Muscle layer of duodenum (tissue), 2 donors: Measurements from ENCODE around the gene FUNDC1.
A peak's percentile ranks its signal among the peaks of the same experiment; 100 is the strongest.
"Not testable (repeated sequence)": the region's sequence is repeated elsewhere in the genome, so short reads cannot be mapped to it uniquely, and the experiment has no call there.

Source experiments
- H3K27ac ChIP-seq: one replicate; pipeline ENCODE4 v1.7.0; 2013; ENCODE audit warnings: mild to moderate bottlenecking, low read length
- H3K27me3 ChIP-seq: one replicate; pipeline ENCODE4 v1.7.0; 2013; ENCODE audit warnings: low read depth, mild to moderate bottlenecking, control low read depth, low read length
- H3K36me3 ChIP-seq, 2 donors: one replicate each; pipeline ENCODE4 v1.7.0; 2013; ENCODE audit warnings: low read length in 2 of 2, control low read depth in 1 of 2, mild to moderate bottlenecking in 1 of 2; ENCODE audit not compliant: insufficient read depth in 2 of 2, control insufficient read depth in 1 of 2
- H3K4me1 ChIP-seq, 2 donors: one replicate each; pipeline ENCODE4 v1.7.0; 2013; ENCODE audit warnings: low read length in 2 of 2, mild to moderate bottlenecking in 2 of 2, control low read depth in 1 of 2, moderate library complexity in 1 of 2; ENCODE audit not compliant: insufficient read depth in 2 of 2, control insufficient read depth in 1 of 2
- H3K4me3 ChIP-seq, 2 donors: one replicate each; pipeline ENCODE4 v1.7.0; 2013; ENCODE audit warnings: low read length in 2 of 2, low read depth in 1 of 2, mild to moderate bottlenecking in 1 of 2
- H3K9me3 ChIP-seq, 2 donors: one replicate each; pipeline ENCODE4 v1.7.0; 2013; ENCODE audit warnings: low read length in 2 of 2, control low read depth in 1 of 2, mild to moderate bottlenecking in 1 of 2; ENCODE audit not compliant: control insufficient read depth in 1 of 2
- donor health status: healthy.

Gene FUNDC1

DNA sequence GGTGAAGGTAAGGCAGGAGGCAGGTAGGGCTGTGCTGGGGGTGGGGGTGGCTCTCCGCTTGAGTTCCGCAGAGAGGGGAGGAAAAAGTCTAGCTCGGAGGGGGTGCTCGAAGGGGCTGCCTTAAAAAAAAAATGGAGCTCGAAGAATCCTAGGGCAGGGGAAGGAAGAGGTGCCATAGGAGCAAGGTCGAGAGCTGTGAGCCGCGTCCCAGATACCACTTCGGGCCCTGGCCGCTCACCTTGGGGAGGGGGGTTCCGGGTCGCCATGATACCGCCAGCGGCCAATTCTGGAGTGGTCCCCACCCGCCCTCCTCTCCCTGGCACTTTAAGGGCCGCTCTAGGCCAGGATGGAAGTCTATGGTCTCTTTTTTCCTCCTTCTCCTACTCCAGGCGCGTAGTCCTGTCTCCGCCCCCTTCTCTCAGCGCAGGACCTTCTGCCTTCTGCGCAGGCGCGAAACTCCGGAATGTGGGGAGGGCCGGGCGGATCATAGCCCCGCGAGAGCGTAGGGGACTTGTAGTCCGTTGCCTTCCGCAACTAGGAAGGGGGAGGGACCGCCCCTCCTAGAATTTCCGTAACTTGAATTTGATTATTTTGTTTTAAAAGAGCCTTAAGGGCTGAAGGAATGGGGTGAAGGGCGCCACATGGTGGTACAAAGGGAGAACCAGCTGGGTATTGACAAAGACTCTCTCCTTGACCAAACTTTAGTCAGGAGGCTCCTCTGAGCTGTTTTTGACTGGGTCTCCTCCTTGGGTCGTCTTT lies at the start of gene FUNDC1:
Gene FUNDC1 (minus strand): TSS at position 293 of the 759 bp plus-strand sequence. CDS start 27 bp downstream, at position 266.
- Histone ChIP-seq H3K36me3 (no peaks in the 10 kb centered on the region), H3K9me3 (no peaks in the 10 kb centered on the region), H3K4me3 (peak within 1 kb of the TSS; percentile 64 to 79), H3K27me3 (no peaks in the 10 kb centered on the region), H3K27ac (peak within 1 kb of the TSS; percentile 67), H3K4me1 (peaks cover 0 to 10% of the 10 kb centered on the region in 2 donors)

- H3K9me3 ChIP-seq = no peaks in the 10 kb centered on the region
- no peaks in the 10 kb centered on the region for H3K36me3 ChIP-seq
Observed at GRCh38 chrX:44585866-44586265, 43.2 kb upstream of the FUNDC1 start.

GRCh38 chrX:44580466-44580865 lies 37.8 kb upstream of the FUNDC1 start:
- no peaks in the 10 kb centered on the region for H3K27me3 ChIP-seq
- no peaks in the 10 kb centered on the region for H3K9me3 ChIP-seq
- H3K27ac ChIP-seq = no peak overlapping the region
- H3K4me1 ChIP-seq = no peaks in the 10 kb centered on the region
- H3K36me3 ChIP-seq = no peaks in the 10 kb centered on the region
- no peak overlapping the region for H3K4me3 ChIP-seq

More at GRCh38 chrX:44585866-44586265, 43.2 kb upstream of the FUNDC1 start:
- Histone ChIP-seq H3K27ac (no peak overlapping the region), H3K4me1 (no peaks in the 10 kb centered on the region), H3K27me3 (no peaks in the 10 kb centered on the region), H3K4me3 (no peak overlapping the region)

- no peaks in the 10 kb centered on the region for H3K27me3 ChIP-seq
- H3K4me1 ChIP-seq = no peaks in the 10 kb centered on the region
- H3K27ac ChIP-seq = no peak overlapping the region
- no peak overlapping the region for H3K4me3 ChIP-seq
- peaks cover 0 to 8% of the 10 kb centered on the region in 2 donors for H3K9me3 ChIP-seq
- no peaks in the 10 kb centered on the region for H3K36me3 ChIP-seq
Observed at GRCh38 chrX:44572340-44572938, 29.8 kb upstream of the FUNDC1 start.

- Histone ChIP-seq H3K27me3 (no peaks in the 10 kb centered on the region), H3K9me3 (peaks cover 0 to 8% of the 10 kb centered on the region in 2 donors), H3K36me3 (no peaks in the 10 kb centered on the region), H3K4me1 (no peaks in the 10 kb centered on the region), H3K27ac (no peak overlapping the region), H3K4me3 (no peak overlapping the region)
Observed at GRCh38 chrX:44570522-44570921, 27.9 kb upstream of the FUNDC1 start.

- H3K9me3 ChIP-seq = peaks cover 0 to 8% of the 10 kb centered on the region in 2 donors
- no peaks in the 10 kb centered on the region for H3K36me3 ChIP-seq
- no peaks in the 10 kb centered on the region for H3K4me1 ChIP-seq
- no peak overlapping the region for H3K4me3 ChIP-seq
- no peak overlapping the region for H3K27ac ChIP-seq
- H3K27me3 ChIP-seq = no peaks in the 10 kb centered on the region
Observed at GRCh38 chrX:44569122-44569521, 26.5 kb upstream of the FUNDC1 start.

GRCh38 chrX:44568196-44568595 lies 25.5 kb upstream of the FUNDC1 start:
- Histone ChIP-seq H3K27ac (no peak overlapping the region), H3K4me1 (no peaks in the 10 kb centered on the region), H3K4me3 (no peak overlapping the region), H3K36me3 (no peaks in the 10 kb centered on the region), H3K9me3 (peaks cover 0 to 8% of the 10 kb centered on the region in 2 donors), H3K27me3 (no peaks in the 10 kb centered on the region)

GRCh38 chrX:44561896-44562295 lies 19.2 kb upstream of the FUNDC1 start:
- not testable (repeated sequence) for H3K27ac ChIP-seq, H3K9me3 ChIP-seq, H3K4me3 ChIP-seq, H3K36me3 ChIP-seq, H3K27me3 ChIP-seq, H3K4me1 ChIP-seq

DNA sequence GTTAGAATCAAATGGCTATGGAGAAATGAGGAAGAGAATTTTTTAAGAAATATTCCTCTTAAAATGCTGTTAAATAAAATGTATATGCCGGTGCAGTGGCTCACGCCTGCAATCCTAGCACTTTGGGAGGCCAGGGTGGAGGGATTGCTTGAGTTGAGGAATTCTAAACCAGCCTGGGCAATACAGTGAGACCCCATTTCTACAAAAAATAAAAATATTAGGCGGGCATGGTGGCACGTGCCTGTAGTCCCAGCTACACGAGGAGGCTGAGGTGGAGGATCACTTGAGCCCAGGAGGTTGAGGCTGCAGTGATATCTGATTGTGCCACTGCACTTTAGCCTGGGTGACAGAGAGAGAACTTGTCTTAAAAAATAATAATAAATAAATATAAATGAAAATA lies 7.9 kb upstream of the FUNDC1 start:
- Histone ChIP-seq H3K4me3 (no peak overlapping the region), H3K9me3 (no peaks in the 10 kb centered on the region), H3K36me3 (no peaks in the 10 kb centered on the region), H3K27ac (no peak overlapping the region), H3K27me3 (no peaks in the 10 kb centered on the region), H3K4me1 (no peaks in the 10 kb centered on the region)

DNA sequence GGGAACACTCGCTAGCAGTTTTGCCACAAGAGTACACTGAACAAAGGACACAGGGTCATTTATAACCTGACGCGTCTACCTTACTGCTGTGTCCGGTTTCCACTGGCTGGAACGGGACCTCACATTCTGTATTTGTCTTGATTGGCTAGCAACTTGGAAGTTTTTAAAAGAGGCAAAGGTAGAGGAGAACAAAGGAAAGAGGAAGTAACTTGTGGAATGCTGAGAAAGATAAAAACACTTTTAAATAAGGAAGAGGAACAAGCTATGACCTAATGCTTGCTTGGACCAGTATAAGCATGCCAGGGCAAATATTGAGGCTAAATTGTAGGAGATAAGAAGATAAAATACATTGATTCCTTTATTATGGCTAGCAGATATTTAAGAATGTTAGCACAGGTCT lies 2.8 kb upstream of the FUNDC1 start:
- not testable (repeated sequence) for H3K4me3 ChIP-seq, H3K4me1 ChIP-seq, H3K36me3 ChIP-seq, H3K27ac ChIP-seq, H3K9me3 ChIP-seq, H3K27me3 ChIP-seq

DNA sequence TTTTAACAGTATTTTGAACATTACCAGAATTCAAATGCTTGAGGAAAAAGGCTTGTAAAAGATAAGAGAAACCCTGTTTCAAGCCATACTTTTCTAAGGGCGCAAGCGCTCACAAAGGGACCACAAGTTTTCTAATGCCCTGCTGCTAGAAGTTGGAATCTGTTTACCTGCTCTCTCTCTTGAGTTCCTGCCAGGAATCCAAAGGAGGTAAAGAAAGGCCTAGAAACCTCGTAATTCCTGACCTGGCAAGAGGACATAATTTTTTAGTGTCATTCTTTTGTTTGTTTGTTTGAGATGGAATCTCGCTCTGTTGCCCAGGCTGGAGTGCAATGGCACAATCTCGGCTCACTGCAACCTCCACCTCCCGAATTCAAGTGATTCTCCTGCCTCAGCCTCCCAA lies 1.4 kb upstream of the FUNDC1 start:
- Histone ChIP-seq H3K36me3 (no peaks in the 10 kb centered on the region), H3K27me3 (no peaks in the 10 kb centered on the region), H3K4me1 (peaks cover 0 to 10% of the 10 kb centered on the region in 2 donors), H3K4me3 (no peak overlapping the region), H3K27ac (no peak overlapping the region), H3K9me3 (no peaks in the 10 kb centered on the region)
